Fibroblast of lung (primary cell): ENCODE results near the gene SOX9. TPM values are rescaled to one million over a fixed set of nuclear protein-coding genes. Genes with fewer than 3 reads are reported as not detected.

ENCODE experiments used
- DNase-seq, 2 donors: peaks; one replicate each; pipeline versions ENCODE4 v3.0.0 to v3.0.0-alpha.2; 2010; ENCODE audit warnings: low read depth in 2 of 2
- H2AFZ ChIP-seq: 2 replicates; pipeline ENCODE4 v1.5.1; 2012; ENCODE audit warnings: low read length, control low read depth, inconsistent platforms
- H3K27ac ChIP-seq: 2 replicates; pipeline ENCODE4 v1.5.1; 2011; ENCODE audit warnings: low read length, control low read depth; ENCODE audit not compliant: insufficient read depth
- H3K27me3 ChIP-seq: 2 replicates; pipeline ENCODE4 v1.5.1; 2011; ENCODE audit warnings: mild to moderate bottlenecking, low read length; ENCODE audit not compliant: control insufficient read depth, insufficient read depth
- H3K36me3 ChIP-seq: 2 replicates; pipeline ENCODE4 v1.5.1; 2011; ENCODE audit warnings: low read length; ENCODE audit not compliant: control insufficient read depth, insufficient read depth
- H3K4me1 ChIP-seq: 2 replicates; pipeline ENCODE4 v1.5.1; 2011; ENCODE audit warnings: low read length; ENCODE audit not compliant: control insufficient read depth, insufficient read depth; ENCODE audit errors: extremely low read depth
- H3K4me2 ChIP-seq: 2 replicates; pipeline ENCODE4 v1.5.1; 2011; ENCODE audit warnings: low read length, control low read depth; ENCODE audit not compliant: insufficient read depth; ENCODE audit errors: extremely low read depth
- H3K4me3 ChIP-seq, 4 experiments: fragments of 200-600 bp in 1 of 4; sonication (generic) in 1 of 4; replicated peaks in 1 of 4; 2 replicates each; pipeline ENCODE4 v1.5.1; 2011 to 2016; ENCODE audit warnings: low read length in 4 of 4, low read depth in 3 of 4, mild to moderate bottlenecking in 3 of 4, control low read depth in 2 of 4, inconsistent platforms in 1 of 4, mixed read lengths in 1 of 4; ENCODE audit not compliant: insufficient read depth in 1 of 4; ENCODE audit errors: control extremely low read depth in 1 of 4
- H3K79me2 ChIP-seq: 2 replicates; pipeline ENCODE4 v1.5.1; 2012; ENCODE audit warnings: mild to moderate bottlenecking, low read length, inconsistent platforms; ENCODE audit not compliant: control insufficient read depth, insufficient read depth
- H3K9ac ChIP-seq: 2 replicates; pipeline ENCODE4 v1.5.1; 2011; ENCODE audit warnings: mild to moderate bottlenecking, low read length, control low read depth; ENCODE audit not compliant: insufficient read depth
- H3K9me3 ChIP-seq: 2 replicates; pipeline ENCODE4 v1.5.1; 2012; ENCODE audit warnings: low read depth, low read length; ENCODE audit not compliant: control insufficient read depth, insufficient read depth
- H4K20me1 ChIP-seq: 2 replicates; pipeline ENCODE4 v1.5.1; 2011; ENCODE audit warnings: low read length; ENCODE audit not compliant: control insufficient read depth, insufficient read depth; ENCODE audit errors: extremely low read depth
- EZH2 ChIP-seq: IDR thresholded peaks from 2 replicates; pipeline ENCODE4 v1.5.1; 2012; ENCODE audit warnings: low read length, control low read depth, mild to moderate bottlenecking; ENCODE audit errors: missing control alignments
- polyA plus RNA-seq, 2 donors: library from polyadenylated mRNA; depleted of rRNA in 1 of 2; stranded (reverse) in 1 of 2; unstranded in 1 of 2; fragments of >200 nt; gene quantifications; 2 replicates each; pipeline ENCODE4 v1.2.1, GENCODE V29; 2011 to 2012; ENCODE audit warnings: missing spikeins in 1 of 2
- total RNA-seq: library from RNA; depleted of rRNA; stranded (reverse); fragments of >200 nt; gene quantifications from 2 replicates; pipeline ENCODE4 v1.2.1, GENCODE V29; 2014
- TF ChIP-seq, protein P1 (sequence below), 2 donors: IDR thresholded peaks in 1 of 2; conservative IDR thresholded peaks in 1 of 2; 1 replicate in 1 of 2; 2 replicates in 1 of 2; pipeline ENCODE4 v1.5.1; 2011 to 2012; ENCODE audit warnings: low read length in 2 of 2, control low read depth in 1 of 2, inconsistent platforms in 1 of 2, low read depth in 1 of 2, mild to moderate bottlenecking in 1 of 2

The SOX9 gene
- total and polyA plus RNA-seq, 2 donors (not counting 1 experiment from before 2014, with no cell fraction given) = 3.1 to 5.4 TPM

DNA sequence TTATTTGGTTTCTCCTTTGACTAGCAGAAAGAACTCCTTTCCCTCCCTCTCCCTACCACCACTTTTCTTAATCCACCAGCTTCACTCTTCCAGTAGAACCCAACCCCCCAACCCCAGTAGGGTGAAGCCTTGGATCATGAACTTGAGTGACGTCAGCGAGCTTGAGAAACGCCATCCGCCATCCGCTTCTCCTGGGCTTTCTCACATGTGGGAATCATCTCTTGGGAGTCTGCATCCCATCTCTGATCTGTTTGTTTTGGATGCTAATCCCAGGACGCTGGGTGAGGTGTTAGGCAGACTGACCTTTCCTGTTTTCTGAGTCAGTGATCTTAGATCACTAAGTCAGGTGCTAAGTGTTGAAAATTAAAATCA, 16.0 kb upstream of the SOX9 start:
- H3K4me2 ChIP-seq = no peak overlapping the region
- no peaks in the 10 kb centered on the region for H3K9me3 ChIP-seq
- H3K4me1 ChIP-seq = no peaks in the 10 kb centered on the region
- H3K27ac ChIP-seq = no peak overlapping the region
- H2AFZ ChIP-seq = no peak overlapping the region
- TF ChIP-seq, protein P1, sequence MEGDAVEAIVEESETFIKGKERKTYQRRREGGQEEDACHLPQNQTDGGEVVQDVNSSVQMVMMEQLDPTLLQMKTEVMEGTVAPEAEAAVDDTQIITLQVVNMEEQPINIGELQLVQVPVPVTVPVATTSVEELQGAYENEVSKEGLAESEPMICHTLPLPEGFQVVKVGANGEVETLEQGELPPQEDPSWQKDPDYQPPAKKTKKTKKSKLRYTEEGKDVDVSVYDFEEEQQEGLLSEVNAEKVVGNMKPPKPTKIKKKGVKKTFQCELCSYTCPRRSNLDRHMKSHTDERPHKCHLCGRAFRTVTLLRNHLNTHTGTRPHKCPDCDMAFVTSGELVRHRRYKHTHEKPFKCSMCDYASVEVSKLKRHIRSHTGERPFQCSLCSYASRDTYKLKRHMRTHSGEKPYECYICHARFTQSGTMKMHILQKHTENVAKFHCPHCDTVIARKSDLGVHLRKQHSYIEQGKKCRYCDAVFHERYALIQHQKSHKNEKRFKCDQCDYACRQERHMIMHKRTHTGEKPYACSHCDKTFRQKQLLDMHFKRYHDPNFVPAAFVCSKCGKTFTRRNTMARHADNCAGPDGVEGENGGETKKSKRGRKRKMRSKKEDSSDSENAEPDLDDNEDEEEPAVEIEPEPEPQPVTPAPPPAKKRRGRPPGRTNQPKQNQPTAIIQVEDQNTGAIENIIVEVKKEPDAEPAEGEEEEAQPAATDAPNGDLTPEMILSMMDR (conservative IDR thresholded peaks at IDR 0.05 in 1 of 2, IDR thresholded peaks at IDR 0.05 in 1 of 2; ENCODE audit: low read depth in 1 of 2, low read length in 2 of 2) = no peak
- TF ChIP-seq EZH2 = no peak
- H3K36me3 ChIP-seq = no peaks in the 10 kb centered on the region
- no peaks in the 10 kb centered on the region for H3K79me2 ChIP-seq
- peak in 1 of 2 donors; percentile 49 for DNase-seq
- H3K4me3 ChIP-seq = no peak overlapping the region
- no peaks in the 10 kb centered on the region for H4K20me1 ChIP-seq
- no peaks in the 10 kb centered on the region for H3K27me3 ChIP-seq
- no peak overlapping the region for H3K9ac ChIP-seq

DNA sequence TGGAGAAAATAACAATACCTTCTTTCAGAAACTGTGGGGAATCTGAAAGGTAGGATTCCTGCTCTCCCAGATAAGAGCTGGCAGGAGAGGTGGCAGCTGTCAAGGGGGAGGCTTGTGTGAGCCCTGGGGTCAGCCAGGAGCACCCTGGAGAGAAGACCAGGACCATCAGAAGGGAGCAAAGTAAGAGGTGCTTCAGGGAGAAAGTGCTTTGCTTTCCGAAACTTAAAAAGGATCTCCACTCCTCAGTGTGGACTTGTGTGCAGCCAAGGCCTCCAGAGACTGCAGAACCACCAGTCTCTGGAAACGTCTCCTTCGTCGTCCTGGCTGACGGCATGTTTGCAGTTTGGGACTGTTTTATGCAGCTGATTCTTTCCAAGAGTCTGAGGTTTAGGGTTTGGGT, 13.7 kb upstream of the SOX9 start:
- Histone ChIP-seq H3K4me3 (no peak overlapping the region), H4K20me1 (no peaks in the 10 kb centered on the region), H3K9ac (no peak overlapping the region), H3K4me2 (no peak overlapping the region), H3K36me3 (no peaks in the 10 kb centered on the region), H3K79me2 (no peaks in the 10 kb centered on the region), H3K9me3 (no peaks in the 10 kb centered on the region), H3K27ac (no peak overlapping the region), H2AFZ (no peak overlapping the region), H3K27me3 (no peaks in the 10 kb centered on the region), H3K4me1 (no peaks in the 10 kb centered on the region)
- no peak for DNase-seq
- no peak for TF ChIP-seq EZH2
- TF ChIP-seq, protein P1 (conservative IDR thresholded peaks at IDR 0.05 in 1 of 2, IDR thresholded peaks at IDR 0.05 in 1 of 2; ENCODE audit: low read depth in 1 of 2, low read length in 2 of 2) = no peak

DNA sequence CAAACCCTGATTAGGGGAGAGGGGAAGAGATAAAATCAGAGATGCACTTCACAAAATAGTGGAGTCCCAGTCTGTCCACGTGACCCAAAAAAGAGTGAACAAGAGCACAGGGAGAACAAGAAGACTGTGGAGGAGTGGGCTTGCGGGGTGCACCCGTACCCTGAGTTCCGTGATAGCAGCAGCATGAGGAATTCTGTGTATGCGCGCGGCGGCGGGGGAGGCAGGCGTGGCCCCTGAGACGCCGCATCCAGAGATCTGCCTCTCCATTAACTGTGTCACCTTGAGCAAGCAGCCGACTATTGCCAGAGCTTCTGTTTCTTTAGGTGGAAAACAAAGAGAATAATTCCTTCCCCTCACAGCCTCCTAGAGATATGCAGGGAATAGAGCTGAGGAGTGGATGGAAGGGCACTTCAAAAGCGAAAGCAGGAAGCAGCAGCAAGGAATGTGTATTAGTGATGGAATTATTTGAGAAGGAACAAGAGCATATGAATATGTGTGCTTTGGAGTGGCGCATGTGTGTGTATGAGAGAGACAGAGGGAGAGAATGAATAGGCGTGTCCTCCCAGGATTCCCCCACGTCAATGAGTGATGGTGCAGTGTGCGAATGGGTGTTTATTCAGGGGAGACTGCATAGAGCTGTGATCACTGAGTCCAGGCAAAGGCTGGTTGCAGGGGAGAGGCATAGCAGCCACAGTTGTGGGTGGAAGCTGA, 10.4 kb upstream of the SOX9 start:
- Histone ChIP-seq H3K4me3 (peak overlapping the region; percentile 16 to 46 (median 41)), H3K9ac (no peak overlapping the region)

More for the DNA sequence above, 10.4 kb upstream of the SOX9 start:
- TF ChIP-seq EZH2 = no peak
- TF ChIP-seq, protein P1 (conservative IDR thresholded peaks at IDR 0.05 in 1 of 2, IDR thresholded peaks at IDR 0.05 in 1 of 2; ENCODE audit: low read depth in 1 of 2, low read length in 2 of 2) = no peak
- Histone ChIP-seq H3K4me2 (peak overlapping the region; percentile 59), H3K4me1 (no peaks in the 10 kb centered on the region), H2AFZ (peak overlapping the region; percentile 47), H3K79me2 (no peaks in the 10 kb centered on the region), H4K20me1 (no peaks in the 10 kb centered on the region), H3K36me3 (no peaks in the 10 kb centered on the region), H3K27ac (no peak overlapping the region), H3K27me3 (no peaks in the 10 kb centered on the region), H3K9me3 (no peaks in the 10 kb centered on the region)
- no peak for DNase-seq
